Neural cell (in vitro differentiated cells): Measurements from ENCODE around the gene UGT2B7.

Experiments used
- CTCF ChIP-seq: fragments of 450-650 bp; IDR thresholded peaks from 2 replicates; pipeline ENCODE4 v1.5.1; 2014; ENCODE audit warnings: antibody characterized with exemption, mild to moderate bottlenecking, moderate library complexity; ENCODE audit not compliant: poor library complexity, severe bottlenecking
- EP300 ChIP-seq: fragments of 450-650 bp; conservative IDR thresholded peaks from 2 replicates; pipeline ENCODE4 v1.6.1; 2014; ENCODE audit warnings: antibody characterized with exemption, mild to moderate bottlenecking, moderate library complexity; ENCODE audit not compliant: poor library complexity, severe bottlenecking
- EZH2 ChIP-seq: fragments of 200-600, 300-800 bp; shearing (Covaris generic), sonication (generic); IDR thresholded peaks from 2 replicates; pipeline ENCODE4 v1.6.1; 2014; ENCODE audit warnings: antibody characterized with exemption, low read length, borderline replicate concordance, mild to moderate bottlenecking; ENCODE audit not compliant: insufficient read depth, poor library complexity, severe bottlenecking
- MXI1 ChIP-seq: fragments of 450-650 bp; conservative IDR thresholded peaks from 2 replicates; pipeline ENCODE4 v1.6.1; 2014; ENCODE audit warnings: antibody characterized with exemption, mild to moderate bottlenecking; ENCODE audit not compliant: poor library complexity, severe bottlenecking
- POLR2AphosphoS5 ChIP-seq: IDR thresholded peaks from 2 replicates; pipeline ENCODE4 v1.6.1; 2012
- RAD21 ChIP-seq: fragments of 450-650 bp; conservative IDR thresholded peaks from 2 replicates; pipeline ENCODE4 v1.6.1; 2014; ENCODE audit warnings: antibody characterized with exemption, mild to moderate bottlenecking, moderate library complexity
- SMC3 ChIP-seq: fragments of 450-650 bp; conservative IDR thresholded peaks from 2 replicates; pipeline ENCODE4 v1.6.1; 2014; ENCODE audit warnings: antibody characterized with exemption, mild to moderate bottlenecking, moderate library complexity; ENCODE audit not compliant: poor library complexity
- TAF1 ChIP-seq: IDR thresholded peaks from 2 replicates; pipeline ENCODE4 v1.6.1; 2012; ENCODE audit warnings: low read depth
- TF ChIP-seq, protein P1 (sequence below): IDR thresholded peaks from 2 replicates; pipeline ENCODE4 v1.6.1; 2012; ENCODE audit warnings: borderline replicate concordance

DNA sequence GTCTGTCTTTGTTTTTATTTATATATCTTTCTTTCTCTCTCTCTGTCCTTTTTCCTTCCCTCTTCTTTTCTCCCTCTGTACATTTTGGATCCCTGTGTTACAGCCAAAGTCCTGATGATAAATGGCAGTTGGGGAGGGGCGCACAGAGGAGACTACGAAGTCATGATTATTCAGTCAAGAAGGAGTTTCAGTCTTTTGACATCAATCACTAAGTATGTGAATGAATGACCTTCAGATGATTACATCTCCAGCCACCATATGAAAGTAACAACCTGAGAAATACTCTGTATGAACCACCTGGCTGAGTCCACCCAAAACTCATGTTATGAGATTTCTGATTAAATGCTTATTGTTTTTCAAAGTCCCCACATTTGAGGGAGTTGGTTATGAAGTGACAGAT is 45.0 kb downstream of the UGT2B7 start:
- TF ChIP-seq RAD21 (no peak), CTCF (no peak), SMC3 (no peak), EZH2 (no peak), POLR2AphosphoS5 (no peak), EP300 (no peak), MXI1 (no peak), TAF1 (no peak)
- TF ChIP-seq, protein P1, sequence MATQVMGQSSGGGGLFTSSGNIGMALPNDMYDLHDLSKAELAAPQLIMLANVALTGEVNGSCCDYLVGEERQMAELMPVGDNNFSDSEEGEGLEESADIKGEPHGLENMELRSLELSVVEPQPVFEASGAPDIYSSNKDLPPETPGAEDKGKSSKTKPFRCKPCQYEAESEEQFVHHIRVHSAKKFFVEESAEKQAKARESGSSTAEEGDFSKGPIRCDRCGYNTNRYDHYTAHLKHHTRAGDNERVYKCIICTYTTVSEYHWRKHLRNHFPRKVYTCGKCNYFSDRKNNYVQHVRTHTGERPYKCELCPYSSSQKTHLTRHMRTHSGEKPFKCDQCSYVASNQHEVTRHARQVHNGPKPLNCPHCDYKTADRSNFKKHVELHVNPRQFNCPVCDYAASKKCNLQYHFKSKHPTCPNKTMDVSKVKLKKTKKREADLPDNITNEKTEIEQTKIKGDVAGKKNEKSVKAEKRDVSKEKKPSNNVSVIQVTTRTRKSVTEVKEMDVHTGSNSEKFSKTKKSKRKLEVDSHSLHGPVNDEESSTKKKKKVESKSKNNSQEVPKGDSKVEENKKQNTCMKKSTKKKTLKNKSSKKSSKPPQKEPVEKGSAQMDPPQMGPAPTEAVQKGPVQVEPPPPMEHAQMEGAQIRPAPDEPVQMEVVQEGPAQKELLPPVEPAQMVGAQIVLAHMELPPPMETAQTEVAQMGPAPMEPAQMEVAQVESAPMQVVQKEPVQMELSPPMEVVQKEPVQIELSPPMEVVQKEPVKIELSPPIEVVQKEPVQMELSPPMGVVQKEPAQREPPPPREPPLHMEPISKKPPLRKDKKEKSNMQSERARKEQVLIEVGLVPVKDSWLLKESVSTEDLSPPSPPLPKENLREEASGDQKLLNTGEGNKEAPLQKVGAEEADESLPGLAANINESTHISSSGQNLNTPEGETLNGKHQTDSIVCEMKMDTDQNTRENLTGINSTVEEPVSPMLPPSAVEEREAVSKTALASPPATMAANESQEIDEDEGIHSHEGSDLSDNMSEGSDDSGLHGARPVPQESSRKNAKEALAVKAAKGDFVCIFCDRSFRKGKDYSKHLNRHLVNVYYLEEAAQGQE: no peak
